HG03457 (cell line): ENCODE results near the gene RUNDC3A.

Experiments
- ATAC-seq: cut with Tn5 transposase; IDR thresholded peaks from one replicate; pipeline ENCODE4 v1.9.1; 2021; ENCODE audit warnings: moderate number of reproducible peaks; ENCODE audit not compliant: unreplicated experiment

Gene RUNDC3A

DNA sequence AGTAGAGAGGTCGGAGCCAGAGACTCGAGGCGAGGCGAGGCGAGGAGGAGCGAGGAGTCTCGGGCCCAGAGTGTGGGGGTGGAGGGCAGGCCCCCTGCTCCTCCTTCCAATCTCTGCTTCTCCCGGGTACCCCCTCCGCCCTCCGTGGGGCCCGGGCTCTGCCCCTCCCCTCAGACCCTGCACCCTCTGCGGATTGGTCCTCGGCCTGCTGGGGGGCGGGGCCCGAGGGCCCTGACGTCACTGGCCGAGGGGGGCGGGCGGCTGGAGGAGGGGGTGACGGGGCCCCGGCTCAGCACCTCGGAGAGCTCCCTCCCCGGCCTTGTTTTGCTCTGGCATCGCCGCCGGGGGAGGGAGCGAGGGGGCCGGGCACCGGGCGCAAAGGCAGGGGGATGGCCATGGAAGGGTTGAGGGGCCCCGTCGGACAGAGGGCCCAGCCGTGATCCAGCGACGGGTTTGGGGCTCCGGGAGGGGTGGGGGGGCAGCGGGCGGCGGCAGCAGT lies at the start of gene RUNDC3A:
RUNDC3A (plus strand) TSS at position 282 of the 499 bp plus-strand sequence. CDS start 232 bp downstream, outside the sequence.
- no peak for ATAC-seq

DNA sequence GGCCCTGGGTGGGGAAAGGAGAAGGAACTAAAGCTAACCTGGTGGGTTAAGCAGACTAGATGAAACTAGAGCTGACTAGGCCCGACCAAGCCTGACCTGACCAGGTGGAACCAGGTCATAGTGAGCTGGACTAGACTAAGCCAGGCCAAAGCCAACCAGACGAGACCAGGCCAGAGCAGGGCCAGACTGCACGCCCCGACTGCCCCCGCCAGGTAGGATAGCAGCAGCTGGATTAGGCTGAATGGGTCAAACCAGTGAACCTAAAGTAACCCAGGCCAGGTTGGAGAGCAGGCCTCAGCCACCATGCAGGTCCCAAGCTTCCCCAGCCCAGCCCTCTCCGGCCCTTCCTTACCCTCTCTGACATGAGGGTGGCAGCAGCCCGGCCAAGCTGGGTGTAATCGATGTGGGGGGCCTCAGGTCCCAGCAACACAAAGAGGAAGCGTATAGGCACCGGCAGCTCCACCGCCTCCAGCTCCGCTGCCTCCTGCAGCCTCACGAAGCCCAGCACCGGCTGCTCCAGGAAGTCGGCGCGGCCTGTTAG lies 49.5 kb upstream of the RUNDC3A start:
- no peak for ATAC-seq

DNA sequence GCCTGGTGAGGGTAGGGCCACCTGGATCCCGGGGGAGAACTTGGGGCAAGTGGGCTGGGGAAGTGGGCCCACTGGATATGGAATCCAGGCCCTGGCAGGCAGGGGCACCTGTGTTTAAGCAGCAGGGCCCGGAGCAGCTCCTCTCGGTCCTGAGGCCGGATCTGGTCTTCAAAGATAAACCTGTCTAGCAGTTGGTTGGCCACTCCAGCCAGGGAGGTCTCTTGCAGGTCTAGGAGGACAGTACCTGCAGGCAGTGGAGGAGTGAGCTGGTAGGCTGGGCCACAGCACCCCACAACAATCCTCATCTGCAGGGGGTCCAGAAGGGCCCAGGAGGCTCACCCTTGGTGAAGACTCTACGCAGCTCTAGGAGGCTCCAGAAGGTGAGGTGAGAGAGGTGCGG lies 48.1 kb upstream of the RUNDC3A start:
- ATAC-seq: no peak

DNA sequence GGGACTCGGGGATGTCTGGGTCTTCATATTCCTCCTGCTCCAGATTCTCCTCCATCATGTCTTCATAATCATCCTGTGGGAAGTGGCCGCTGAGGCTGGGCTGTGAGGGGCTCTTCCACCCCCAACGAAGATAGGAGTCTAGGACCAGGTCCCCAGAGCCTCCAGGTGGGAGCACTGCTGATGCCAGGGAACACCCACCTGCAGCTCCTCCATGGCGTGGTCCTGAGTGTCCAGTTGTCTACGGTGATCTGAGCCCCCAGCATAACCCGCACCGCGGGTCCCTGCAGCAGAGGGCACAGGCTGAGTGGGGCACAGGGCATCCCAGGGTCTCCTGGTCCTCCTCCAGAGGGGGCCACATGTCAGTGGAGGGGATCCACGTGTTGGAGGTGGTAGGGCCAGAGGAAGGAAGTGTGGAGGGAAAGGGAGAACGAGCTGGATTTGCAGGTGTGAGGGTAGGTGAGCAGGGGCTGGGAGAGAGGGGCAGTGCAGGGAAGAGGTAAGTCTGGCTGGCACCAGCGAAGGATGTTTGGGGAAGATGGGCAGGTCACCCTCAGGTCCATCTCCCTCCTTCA lies 45.7 kb upstream of the RUNDC3A start:
- ATAC-seq: no peak

DNA sequence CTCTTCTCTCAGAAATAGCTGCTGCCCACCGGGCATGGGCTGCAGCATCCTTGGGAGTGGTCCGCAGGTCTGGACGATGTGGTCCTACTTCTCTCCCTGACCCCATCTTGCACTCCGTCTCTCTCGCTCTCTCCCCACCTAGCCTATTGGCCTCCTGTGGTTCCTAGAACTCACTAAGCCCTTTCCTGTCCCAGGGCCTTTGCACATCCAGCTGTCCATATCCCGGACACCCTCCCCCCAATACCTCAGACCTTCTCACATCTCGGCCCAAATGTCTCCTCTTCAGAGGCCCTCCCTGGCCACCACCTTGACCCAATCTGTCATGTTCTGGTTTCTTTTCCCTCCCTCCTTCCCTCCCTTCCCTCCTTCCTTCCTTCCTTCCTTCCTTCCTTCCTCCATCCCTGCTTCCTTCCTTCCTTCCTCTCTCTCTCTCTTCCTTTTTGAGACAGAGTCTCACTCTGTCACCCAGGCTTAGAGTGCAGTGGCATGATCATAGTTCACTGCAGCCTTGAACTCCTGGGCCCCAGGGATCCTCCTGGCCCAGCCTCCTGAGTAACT lies 45.0 kb upstream of the RUNDC3A start:
- ATAC-seq: no peak

DNA sequence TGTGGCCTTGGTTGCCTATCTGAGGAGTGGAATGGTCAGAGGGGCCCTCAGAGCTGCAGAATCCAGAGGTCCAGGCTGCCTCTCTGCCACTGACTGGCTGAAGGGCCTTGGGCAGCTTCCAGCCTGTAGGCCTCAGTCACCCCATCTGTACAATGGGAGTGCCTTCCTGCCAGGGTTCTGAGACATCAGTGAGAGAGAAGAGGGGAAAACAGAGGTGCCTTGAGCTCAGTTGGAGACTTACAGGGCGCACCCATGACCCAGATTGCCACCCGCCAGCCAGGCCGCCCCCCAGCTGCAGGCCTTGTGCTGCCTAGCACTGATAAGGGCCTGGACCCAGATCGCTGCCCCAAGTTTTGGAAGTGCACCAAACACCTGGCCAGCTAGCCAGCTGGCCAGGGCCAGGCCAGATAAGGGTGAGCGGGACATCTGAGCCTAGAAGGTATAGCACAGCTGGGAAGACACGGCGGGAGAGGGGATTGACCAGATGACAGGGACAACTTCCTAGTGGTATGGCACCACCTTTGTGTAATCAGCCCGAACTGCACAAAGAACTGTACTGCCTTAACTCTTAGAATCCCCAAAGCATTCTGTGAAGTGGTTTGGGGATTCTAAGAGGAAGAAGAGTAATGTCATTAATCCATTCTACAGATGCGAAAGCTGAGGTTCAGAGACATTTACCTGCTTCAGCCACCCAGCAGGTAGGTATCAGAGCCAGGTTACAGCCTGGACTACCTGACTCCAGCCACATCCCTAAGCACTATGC lies 41.8 kb upstream of the RUNDC3A start:
- ATAC-seq: no peak

DNA sequence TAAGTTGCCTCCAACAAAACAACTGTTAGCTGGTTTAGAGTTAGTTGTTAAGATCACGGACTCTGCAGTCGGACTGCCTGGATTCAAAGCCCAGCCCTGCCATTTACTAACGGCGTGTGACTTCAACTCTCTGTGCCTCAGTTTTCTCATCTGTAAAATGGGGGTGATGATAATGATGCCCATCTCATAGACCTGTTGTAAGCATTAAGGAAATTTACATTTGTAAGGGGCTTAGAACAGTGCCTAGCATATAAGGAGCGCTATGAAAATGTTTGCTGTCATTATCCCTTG lies 41.3 kb upstream of the RUNDC3A start:
- ATAC-seq: no peak

DNA sequence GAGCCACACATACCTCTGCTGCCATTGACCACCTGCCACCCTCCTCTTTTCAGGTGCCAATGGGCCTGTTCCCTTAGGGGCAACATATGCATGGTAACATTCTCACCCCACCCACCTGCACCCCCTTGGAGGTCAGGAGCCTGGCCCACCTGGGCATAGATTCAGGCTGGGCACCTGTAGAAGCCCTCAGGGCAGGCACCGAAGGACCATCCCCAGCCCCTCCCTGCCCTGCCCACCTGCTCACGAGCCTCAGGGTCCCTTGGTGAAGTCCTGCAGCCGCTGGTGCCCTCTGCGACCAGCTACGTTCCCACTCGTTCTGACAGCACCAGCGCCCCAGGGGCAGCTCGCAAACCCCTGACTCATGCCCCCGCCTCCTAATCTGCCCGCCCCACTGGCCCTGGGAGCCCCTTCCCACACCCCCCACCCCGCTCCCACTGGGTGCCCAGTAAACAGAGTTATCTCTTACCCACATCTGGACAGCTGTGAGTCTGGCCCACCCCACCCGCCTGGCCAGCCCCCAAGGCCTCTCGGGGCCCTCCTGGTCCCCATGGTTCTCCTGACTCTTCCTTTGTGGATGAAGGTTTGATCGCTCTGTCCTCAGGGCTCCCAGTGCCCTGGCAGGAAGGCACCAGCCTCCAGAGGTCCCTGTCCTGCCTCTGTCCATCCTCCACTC lies 40.4 kb upstream of the RUNDC3A start, which contains the start of gene SLC4A1:
SLC4A1 (minus strand) TSS at position 318 of the 673 bp plus-strand sequence. CDS start 5,269 bp downstream, outside the sequence.
- ATAC-seq: no peak

DNA sequence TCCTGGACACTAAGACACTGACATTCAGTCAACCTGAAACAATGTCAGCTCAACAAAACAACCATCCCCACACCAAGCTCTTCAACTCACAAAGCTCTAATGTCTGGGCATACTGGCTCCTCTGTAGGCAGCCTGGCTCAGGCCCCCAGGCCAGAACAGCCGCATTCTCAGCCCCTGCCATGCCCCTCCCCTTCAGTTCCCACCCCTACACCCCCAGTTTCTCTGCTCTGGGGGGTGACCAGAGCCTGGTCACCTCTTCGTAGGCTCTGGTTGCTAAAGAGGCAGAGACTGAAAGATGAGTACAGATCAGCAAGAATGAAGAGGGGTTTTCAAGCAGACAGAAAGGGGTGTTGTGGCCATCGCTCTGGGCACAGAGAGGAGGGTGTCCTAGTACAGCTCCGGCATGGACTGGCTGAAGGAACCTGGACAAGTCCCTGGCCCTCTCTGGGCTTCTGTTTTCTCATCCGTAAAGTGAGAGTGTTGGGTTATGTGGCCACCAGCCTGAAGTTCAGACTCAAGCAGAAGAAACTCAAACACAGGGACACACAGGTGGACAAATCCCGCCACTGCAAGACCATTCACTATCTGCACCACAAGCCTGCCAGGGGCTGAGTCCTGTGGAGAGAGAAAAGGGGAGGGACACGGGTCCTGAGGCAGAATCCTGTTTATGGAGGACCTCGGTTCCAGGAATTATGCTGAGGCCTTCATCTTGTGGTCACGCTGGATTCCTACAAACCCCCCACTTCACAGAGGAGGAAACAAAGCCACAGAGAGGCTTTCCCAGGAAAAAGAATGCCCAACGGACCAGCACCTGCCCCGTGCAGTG lies 39.5 kb upstream of the RUNDC3A start:
- no peak for ATAC-seq

DNA sequence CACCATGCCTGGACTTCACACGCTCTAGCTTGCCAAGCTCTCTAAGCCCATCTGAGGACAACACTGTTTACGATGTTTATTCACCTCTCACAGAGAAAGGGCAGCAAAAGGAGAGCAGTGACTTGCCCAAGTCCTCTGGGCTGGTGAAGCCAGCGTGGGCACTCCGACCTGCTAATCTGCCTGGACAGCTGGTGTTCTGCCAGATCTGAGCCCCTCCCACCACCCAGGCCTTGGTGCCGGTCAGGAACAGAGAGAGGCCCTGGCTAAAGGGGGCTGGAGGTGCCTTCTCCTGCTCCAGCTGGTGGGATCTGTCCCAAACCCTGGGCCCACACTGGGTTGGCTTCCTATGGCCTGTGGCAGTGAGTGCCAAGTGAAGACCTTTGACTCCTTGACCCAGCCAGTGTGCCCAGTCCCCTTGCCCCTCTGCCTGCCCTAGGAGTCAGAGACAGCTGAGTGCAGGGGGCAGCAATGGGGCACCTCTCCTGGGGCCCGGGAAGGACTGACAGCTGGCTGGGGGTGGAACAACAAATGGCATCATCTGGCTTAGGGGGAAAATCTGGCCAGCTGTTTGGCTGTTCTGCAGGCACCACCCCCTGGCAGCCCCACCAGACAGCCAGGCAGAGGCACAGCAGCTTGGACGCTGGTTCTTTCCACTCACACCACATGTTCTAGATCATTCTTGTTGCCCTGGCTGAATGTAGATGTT lies 38.7 kb upstream of the RUNDC3A start:
- ATAC-seq: no peak

DNA sequence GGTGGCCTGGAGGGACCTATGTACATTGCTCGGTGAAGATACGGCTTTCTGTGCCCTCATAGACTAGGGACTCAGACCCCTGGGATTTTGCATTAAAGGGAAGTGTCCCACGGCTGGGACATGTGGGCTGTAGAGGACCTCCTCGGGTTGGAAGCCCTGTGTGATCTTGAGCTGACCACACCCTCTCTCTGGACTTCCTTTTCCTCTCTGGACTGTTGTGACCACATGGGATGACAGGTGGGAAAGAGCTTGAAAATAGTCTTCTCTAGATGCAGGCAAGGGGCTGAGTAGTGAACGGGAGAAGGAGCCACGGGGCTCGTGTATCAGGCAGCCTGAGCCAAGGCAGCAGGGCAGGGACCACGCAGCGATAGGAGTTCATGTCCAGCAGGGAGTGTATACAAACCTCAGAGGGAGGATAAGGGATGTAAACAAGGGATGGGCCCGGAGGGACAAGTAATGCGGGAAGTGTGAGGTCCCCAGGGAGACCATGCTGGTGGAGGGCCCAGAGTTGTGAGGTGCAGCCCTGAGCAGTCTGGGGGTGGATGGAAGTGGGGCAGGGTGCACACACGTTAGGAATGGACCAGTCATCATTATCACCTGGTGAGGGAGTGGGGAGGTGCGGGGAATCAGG lies 36.0 kb upstream of the RUNDC3A start:
- no peak for ATAC-seq

DNA sequence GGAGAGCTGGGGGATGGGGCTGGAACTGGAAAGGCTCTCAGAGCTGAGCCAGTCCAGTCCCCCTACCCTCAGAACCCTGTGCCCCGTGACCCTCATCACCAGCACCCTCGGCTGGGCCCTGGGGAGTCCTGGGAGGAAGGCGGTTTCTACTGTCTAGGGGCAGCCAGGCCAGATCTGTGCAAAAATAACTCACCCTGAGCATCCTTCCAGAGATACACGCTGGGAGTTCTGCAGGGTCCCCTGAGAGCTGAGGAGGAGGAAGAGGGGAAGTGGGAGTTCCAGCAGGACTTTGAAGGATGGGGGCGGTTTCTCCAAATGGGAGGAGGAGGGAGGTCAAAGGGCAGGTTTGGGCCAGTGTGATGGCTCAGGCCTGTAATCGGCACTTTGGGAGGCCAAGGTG lies 35.4 kb upstream of the RUNDC3A start:
- no peak for ATAC-seq

DNA sequence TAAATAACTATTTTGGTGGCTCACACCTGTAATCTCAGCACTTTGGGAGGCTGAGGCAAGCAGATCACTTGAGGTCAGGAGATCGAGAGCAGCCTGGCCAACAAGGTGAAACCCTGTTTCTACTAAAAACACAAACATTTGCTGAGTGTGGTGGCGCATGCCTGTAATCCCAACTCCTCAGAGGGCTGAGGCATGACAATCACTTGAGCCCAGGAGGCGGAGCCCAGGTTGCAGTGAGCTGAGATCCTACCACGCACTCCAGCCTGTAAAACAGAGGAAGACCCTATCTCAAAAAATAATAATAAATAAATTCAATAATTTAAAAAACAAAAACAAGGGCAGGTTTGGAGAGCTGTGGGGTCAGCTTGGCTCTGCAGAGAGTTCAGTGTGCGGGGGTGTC lies 34.8 kb upstream of the RUNDC3A start:
- no peak for ATAC-seq

DNA sequence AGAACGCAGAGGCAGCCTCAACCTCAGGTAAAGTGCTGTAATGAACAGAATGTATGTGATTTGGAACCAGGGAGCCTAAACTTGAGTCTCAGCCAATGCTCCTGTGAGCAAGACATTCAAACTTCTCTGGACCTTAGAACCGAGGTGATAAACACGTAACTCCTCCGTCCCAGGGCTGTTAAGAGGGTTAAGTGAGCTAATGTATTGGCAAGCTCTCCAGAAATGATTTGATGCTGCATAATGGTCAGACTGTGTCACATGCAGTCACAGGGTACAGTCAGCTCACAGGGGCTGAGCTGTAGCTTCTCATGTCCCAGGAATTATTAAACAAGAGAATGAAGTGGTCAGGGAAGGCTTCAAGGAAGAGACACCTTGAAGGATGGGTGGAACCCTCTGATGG lies 30.4 kb upstream of the RUNDC3A start:
- ATAC-seq: no peak

DNA sequence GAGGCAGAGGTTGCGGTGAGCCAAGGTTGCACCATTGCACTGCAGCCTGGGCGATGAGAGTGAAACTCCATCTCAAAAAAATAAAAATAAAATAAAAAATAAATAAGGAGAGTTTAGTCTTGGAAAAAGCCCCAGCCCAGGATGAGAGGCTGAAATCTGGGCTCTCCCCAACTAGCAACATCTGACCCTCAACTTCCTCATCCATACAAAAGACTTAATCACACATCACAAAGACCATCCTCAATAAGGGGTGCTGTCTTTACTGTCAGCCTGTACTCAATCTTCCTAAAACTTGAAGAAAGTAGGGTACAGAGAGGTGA lies 29.1 kb upstream of the RUNDC3A start:
- no peak for ATAC-seq

DNA sequence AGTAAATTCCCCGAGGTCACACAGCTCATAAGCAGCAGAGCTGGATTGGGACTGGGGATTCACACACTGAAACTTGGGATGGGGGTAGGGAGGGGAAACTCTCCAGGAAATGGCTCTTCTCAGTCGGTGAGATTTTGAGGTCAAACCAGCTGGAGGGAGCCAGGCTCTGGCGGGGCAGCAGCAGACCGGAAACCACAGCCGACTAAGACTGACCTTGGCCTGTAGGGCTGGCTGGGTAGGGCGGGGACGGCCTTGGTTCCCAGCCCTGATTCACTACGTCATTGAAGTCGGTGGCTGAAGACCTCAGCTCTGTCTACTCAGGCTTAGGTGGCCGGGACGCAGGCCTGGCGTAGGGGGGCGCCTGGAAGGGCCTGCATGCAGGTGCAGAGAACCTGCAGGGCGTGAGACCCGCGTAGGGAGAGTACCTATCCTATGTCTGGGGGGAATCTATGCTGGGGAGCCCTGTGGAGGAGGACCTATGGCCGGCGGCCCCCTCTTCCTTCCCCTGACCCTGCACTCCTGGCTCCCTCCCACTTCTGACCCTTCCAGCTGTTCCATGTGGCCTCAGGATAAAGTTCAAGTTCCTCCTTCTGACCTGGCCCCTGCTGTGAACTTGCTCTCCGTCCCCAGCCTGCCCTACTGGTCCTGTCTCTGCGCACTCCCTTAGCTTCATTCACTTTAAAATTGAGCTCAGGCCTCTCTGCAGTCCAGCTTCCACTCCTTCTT lies 28.6 kb upstream of the RUNDC3A start:
- ATAC-seq: no peak

DNA sequence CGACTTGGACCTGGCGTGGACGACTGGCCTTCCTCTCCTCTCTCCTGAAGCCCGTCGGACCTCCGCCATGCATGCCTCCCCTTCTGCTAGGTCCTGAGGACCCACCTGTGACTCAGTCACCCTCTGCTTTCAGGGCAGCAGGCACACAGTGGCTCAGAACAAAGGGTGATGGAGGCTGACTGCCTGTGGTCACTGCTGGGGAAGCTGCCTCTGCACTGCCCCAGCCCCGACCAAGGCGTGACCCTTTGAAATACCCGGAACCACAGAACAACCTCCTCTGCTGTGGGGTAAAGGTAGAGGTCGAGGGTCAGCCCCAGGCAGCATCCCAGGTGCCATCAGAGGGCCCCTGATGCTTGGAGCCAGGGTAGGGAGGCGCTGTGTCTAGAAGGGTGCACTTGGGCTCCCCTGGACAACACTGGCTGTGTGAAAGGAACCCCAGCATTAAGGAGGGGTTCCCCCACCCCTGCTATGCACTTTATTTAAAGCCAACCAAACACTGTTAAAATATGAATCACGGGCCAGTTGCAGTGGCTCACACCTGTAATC lies 27.9 kb upstream of the RUNDC3A start:
- no peak for ATAC-seq

DNA sequence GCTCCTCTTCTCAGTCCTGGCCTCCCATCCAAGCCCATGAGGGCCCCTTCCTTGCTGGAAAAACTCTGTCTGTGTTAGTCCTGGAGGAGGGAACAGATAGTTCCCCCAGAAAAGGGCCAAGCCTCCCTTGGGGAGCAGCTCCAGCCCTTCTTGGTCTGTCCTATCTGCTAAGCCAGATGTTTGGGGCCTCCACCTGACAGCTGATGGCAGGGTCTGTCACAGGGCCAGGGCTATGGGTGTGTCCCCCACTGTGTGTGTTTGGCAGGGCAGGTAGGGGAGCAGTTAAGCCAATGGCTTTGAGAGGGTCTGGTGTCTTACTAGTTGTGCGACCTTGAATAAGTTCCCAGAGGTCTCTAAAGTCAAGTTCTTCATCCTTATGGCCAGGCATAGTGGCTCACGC lies 26.8 kb upstream of the RUNDC3A start:
- no peak for ATAC-seq

DNA sequence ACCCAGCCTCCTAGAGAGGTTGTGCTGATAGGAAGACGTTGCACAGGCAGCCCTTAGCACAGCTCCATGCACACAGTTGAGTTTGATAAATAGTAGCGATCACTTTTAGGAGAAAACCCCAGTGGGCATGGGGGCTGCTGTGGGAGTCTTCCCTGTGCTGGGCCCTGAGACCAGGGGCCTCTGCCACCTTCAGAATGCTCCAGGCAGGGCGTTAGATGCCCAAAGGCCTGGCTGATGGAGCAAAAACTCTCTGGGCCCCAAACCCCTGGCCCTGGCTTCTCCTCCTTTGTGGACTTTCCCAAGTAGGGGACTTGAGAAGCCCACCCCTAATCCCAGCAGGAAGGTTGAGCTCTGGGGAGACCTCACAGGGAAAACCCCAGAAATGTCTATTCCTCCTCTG lies 26.1 kb upstream of the RUNDC3A start:
- ATAC-seq: no peak
